GM18498 (cell line): ENCODE measurements around the gene ID4.
"Not testable (repeated sequence)": the region's sequence is repeated elsewhere in the genome, so short reads cannot be mapped to it uniquely, and the experiment has no call there.

Source experiments
- ATAC-seq: cut with Tn5 transposase; IDR thresholded peaks from one replicate; pipeline ENCODE4 v1.9.1; 2021; ENCODE audit warnings: mild to moderate bottlenecking, moderate library complexity; ENCODE audit not compliant: unreplicated experiment

ID4 gene

GRCh38 chr6:19831358-19831757 is 5.8 kb upstream of the ID4 start:
- ATAC-seq, result no peak

DNA sequence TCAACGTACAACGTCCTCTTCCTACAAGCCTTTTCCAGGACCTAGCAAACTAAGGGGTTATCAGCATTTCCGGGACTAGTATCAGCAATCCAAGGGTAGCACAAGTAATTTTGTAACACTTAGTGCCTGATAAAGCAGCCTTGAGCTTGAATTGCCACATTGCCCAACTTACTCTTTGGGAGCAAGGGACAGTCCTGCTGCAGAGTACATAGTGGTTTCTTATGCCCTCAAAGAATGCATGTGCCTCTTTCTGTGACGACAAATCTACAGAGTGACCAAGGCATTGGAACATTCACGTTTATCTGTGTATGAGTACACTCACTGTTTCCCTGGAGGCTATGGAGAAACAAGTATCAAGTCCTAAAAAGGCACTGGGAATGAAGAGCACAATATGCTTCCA is 3.2 kb upstream of the ID4 start:
- ATAC-seq, result no peak

GRCh38 chr6:19834858-19835257 is 2.3 kb upstream of the ID4 start:
- no peak for ATAC-seq

DNA sequence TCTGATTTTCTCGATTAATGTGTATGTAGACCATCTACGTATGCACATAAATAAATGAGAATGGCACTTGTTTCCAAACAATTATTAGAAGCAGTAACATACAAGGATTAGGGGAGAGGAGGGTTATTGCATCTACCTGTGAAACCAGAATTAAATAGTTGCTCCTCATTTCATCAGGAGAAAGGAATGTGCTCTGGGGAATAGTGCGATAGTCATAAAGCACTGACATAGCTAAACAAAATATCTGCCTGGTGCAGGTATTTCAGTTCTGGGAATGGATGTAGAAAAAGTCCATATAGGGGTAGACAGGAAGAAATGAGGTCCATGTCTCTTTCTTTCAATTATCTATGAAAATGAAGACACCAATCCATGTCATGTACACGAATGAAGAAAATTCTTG is 1.6 kb upstream of the ID4 start:
- no peak for ATAC-seq

DNA sequence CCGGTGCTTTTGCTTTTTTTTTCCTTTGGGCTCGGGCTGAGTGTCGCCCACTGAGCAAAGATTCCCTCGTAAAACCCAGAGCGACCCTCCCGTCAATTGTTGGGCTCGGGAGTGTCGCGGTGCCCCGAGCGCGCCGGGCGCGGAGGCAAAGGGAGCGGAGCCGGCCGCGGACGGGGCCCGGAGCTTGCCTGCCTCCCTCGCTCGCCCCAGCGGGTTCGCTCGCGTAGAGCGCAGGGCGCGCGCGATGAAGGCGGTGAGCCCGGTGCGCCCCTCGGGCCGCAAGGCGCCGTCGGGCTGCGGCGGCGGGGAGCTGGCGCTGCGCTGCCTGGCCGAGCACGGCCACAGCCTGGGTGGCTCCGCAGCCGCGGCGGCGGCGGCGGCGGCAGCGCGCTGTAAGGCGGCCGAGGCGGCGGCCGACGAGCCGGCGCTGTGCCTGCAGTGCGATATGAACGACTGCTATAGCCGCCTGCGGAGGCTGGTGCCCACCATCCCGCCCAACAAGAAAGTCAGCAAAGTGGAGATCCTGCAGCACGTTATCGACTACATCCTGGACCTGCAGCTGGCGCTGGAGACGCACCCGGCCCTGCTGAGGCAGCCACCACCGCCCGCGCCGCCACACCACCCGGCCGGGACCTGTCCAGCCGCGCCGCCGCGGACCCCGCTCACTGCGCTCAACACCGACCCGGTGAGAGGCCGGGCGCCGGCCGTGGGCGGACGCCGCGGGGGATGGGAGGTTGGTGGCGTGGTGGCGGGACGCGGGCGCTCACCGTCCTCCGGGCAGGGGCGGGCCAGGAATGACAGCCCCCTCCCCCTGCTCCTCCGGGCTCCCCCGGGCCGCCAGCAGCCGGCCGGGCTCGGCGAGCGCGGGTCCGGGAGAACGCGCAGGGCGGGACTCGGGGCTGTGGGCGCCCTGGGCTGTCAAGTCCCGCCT is 606 bp downstream of the ID4 start:
- ATAC-seq, result no peak

GRCh38 chr6:19838442-19839236 is 1.5 kb downstream of the ID4 start:
- ATAC-seq, result no peak

- ATAC-seq, result no peak
These were observed 2.0 kb downstream of the ID4 start for GRCh38 chr6:19839237-19839546.

DNA sequence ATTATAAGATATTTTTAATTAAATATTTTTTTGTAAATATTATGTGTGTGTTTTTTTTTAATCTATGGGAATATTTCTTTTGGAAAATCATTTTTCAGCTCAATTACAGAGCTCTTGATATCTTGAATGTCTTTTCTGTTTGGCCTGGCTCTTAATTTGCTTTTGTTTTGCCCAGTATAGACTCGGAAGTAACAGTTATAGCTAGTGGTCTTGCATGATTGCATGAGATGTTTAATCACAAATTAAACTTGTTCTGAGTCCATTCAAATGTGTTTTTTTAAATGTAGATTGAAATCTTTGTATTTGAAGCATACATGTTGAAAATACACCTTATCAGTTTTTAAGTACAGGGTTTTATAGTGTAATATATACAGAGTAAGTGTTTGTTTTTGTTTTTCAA is 2.6 kb downstream of the ID4 start:
- no peak for ATAC-seq

- no peak for ATAC-seq
These were observed 4.0 kb downstream of the ID4 start for GRCh38 chr6:19841181-19841580.

DNA sequence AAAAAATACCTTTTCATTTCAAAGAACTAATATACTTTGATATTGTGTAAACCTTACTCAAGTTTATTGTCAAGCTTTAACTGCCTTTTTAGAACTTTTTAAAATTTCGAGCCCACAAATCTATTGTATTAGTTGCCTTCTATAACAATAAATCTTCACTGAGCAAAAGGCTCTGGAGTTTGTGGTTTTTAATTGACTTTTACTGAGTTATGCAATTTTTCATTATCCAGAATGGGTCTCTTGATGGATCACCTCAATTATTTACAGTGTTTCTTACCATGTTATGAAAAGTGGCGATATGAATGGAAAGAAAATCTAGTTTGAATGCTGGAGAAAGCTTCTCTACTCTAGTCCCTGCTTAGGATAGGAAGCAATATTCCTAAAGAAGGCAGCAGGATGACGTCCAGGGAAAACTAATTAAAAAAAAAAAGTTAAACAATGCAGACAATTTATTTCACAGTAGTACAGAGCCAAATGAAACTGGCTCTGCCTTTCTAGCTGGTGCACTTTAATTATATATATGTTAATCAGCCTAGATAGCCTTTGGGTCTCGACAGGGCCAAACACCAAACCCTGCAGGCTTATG is 5.0 kb downstream of the ID4 start:
- ATAC-seq, result no peak

DNA sequence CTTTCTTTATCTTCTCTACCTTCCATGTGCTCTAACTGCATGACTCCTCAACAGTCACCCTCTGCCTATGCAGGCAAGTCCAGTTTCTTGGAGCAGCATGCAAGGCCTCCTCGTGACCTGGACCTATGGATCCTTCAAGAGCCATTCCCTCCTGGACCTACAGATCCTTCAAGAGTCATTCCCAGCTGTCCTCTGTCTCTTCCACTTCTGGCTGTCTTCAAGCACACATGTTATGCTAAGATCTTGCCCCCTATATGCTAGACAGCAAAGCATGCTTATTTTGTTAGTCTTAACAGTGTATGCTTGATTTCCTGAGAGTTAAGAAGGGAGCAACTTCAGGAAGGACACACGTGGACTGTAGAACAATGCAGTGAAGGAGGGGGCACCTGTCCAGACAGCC is 7.5 kb downstream of the ID4 start:
- ATAC-seq, result no peak

DNA sequence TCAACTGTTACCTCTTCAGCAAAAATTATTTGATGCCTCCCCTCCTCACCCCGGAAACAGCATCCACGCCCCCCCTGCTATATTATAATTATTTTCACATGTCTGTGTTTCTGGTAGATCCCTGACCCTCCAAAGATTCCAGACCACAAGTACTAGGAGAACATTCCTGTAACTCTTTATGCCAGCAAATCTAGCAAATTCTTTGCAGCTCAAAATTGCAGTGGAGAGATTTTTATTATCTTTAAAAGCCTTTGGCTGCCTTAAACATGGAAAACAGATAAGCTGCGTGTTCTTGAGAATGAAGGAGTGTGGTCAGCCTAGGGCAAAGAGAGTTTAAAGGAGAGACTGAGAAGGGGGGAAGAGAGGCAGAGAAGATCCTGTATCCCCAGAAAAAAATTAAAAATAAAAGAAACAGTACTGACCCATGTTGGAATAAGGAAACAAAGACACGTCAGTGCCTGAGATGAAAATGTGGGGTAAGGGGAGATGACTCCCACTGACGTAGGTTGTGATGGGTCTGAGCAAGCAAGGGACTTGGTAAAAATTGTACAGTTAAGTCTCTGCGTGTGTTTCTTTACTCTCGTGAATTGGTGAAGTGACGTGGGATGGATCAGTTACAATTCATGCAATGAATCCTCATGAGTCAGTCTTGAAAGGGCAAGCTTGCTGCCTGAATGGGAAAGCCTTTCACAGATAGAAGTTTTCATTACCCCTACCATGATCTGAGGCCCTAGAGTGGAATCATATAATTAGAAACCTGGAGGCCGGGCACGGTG is 8.3 kb downstream of the ID4 start:
- ATAC-seq, result no peak

GRCh38 chr6:19848465-19849029 is 11.4 kb downstream of the ID4 start:
- no peak for ATAC-seq

GRCh38 chr6:19849196-19849595 is 12.0 kb downstream of the ID4 start:
- no peak for ATAC-seq

DNA sequence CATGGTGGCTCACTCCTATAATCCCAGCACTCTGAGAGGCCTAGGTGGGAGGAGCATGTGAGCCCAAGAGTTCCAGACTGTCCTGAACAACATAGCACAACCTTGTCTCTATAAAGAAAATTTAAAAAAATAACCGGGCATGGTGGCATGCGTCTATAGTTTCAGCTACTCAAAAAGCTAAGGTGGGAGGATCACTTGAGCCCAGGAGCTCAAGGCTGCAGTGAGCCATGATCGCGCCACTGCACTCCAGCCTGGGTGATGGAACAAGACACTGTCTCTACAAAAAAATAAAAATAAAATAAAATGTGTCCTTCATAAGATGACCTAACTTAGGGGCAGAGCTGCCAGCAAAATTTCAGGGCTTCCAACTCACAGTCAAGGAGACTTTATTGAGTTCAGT is 12.6 kb downstream of the ID4 start:
- no peak for ATAC-seq

DNA sequence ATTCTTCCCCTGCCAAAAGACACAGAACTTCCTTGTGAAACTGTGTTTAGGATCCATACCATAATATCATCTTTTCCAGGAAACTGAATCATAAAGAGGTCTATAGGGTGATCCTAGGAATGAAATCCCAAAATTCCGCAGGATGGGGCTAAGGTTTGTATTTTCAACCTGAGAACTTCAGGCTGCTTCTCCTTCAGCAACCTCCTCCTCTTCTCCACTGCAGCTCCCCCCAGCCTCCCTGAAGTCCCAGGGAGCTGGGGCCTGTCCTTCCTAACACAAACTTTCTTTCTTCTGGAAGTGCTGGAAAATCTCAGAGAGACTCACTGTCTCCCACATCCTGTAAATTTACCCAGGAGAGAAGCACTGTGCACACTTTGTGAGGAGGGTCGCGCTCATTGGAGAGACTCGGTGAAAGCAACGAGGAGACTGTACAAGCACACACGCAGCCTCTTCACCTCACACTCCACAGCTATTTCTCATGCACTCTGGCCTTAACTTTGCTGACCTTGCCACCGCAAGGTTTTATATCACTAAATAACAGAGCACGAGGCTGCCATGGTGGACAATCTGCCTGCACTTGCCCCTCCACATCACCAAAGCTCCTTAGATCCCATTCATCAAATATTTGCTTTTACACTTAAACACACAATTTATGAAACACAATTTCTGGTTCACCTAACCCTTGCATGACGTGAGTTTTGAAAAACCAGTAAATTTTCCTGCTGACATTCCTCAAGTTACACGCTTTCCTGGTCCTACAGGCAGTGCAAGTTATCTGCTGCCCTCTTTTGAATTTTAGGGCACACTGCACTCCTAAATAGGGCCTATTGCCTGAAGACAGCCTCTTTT is 14.3 kb downstream of the ID4 start:
- ATAC-seq, result peak; percentile 60

GRCh38 chr6:19852090-19852457 is 14.9 kb downstream of the ID4 start:
- no peak for ATAC-seq

DNA sequence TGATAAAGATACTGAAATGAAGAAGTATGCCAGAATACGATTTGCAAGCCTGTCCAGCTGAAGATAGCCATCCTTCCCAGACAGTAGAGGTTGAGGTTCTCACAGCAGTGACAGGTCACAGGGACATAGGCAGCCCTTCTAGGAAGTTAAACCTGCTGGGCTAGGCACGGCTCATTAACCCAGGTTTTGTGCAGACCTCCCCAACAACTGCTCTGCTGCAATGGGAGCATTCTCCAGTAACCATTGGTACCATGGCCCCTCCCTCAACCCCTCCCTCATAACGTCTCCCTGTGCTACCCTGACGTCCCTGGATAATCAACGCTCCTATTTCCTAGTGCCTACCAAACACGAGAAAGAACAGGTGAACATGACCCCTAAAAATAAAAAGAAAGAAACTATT is 15.8 kb downstream of the ID4 start:
- ATAC-seq, result no peak

GRCh38 chr6:19854421-19855015 is 17.3 kb downstream of the ID4 start:
- not testable (repeated sequence) for ATAC-seq

DNA sequence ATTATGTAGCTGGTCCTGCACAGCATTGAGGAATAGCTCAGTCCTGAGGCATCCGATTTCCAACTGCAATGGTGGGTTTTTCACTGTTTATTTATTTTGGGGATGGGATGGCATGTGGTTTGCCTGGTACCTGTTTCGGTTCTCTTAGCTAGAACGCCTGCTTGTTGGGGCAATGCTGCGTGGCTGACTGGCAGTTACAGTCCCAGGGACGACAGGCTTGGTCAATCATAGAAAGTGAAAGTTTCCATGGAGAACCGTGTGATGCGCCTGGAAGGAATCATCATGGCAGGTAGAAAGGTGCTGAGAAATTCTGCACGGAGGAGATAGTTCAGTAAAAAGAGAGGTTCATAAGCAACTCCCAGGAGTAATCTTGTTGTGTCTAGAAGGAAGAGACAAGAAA is 18.4 kb downstream of the ID4 start:
- no peak for ATAC-seq
